GM23248 (cell line): ENCODE measurements around the gene RABGAP1L.

ENCODE experiments used
- EZH2 ChIP-seq: fragments of 200-600 bp; sonication (generic); IDR thresholded peaks from 2 replicates; pipeline ENCODE4 v1.6.1; 2018; ENCODE audit warnings: antibody characterized with exemption, mild to moderate bottlenecking; ENCODE audit not compliant: insufficient read depth, poor library complexity, severe bottlenecking
- EZH2phosphoT487 ChIP-seq: fragments of 200-600 bp; sonication (generic); IDR thresholded peaks from 2 replicates; pipeline ENCODE4 v1.6.1; 2018; ENCODE audit warnings: antibody characterized with exemption, moderate library complexity, mild to moderate bottlenecking, low read depth; ENCODE audit not compliant: insufficient read depth

DNA sequence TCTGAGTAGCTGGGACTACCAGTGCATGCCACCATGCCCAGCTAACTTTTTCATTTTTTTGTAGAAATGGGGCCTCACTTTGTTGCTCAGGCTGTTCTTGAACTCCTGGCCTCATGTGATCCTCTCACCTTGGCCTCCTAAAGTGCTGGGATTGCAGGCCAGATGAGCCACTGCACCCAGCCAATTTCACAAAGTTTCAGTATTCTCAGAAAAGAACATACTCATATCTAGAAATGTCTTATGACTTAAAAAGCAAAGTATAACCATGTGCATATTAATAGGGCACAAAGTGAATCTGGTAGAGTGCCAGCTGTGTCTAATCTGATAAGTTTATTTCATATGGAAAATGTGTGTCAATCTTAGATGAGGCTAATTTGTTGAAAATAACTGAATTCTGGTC is 752.9 kb downstream of the RABGAP1L start:
- TF ChIP-seq EZH2phosphoT487 (no peak), EZH2 (no peak)
